Measurements from ENCODE around the gene CARD6.
"Not testable (repeated sequence)": the region's sequence is repeated elsewhere in the genome, so short reads cannot be mapped to it uniquely, and the experiment has no call there.

Gene CARD6

GRCh38 chr5:40875958-40876357 is 34.8 kb downstream of the CARD6 start:
- in situ Hi-C loops (cut with MboI; ENCODE audit: low pct_unique_long_range_greater_than_20kb, low sequenced_read_pairs, unreplicated experiment): loop anchor here (25.0 kb wide), 1 partner anchor 1289 kb away; no protein-coding TSS in a partner anchor
- no peak for TF ChIP-seq CTCF (IDR thresholded peaks at IDR 0.05; ENCODE audit: extremely low read depth, insufficient read depth, missing control alignments)
- no peak for DNase-seq (ENCODE audit: low spot score)

DNA sequence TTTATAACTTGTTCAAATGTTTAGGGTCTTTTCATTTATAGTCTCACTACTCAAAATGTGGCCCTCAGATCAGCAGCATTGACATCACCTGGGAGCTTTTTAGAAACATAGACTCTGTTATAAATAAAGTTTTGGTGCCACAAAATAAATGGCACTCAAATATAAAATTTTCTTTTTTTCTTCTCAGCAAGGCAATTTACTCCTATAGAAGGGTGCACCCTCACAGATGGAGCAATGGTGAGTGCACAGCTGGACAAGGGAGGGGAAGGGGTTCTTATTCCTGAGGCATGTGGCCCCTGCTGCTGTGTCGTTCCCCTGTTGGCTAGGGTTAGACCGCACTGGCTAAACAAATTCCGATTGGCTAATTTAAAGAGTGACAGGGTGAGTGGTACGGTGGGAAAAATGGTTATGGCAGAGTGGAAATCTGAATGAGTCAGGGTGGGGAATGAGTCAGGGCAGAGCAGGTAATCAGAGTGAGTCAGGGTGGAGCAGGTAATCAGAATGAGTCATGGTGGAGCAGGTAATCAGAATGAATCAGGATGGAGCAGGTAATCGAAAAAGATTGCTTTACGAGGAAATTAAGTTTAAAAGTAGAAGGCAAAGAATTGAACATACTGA is 36.3 kb downstream of the CARD6 start:
- DNase-seq (ENCODE audit: low spot score): no peak
- no peak for TF ChIP-seq CTCF (IDR thresholded peaks at IDR 0.05; ENCODE audit: extremely low read depth, insufficient read depth, missing control alignments)
- in situ Hi-C loops (cut with MboI; ENCODE audit: low pct_unique_long_range_greater_than_20kb, low sequenced_read_pairs, unreplicated experiment): loop anchor here (25.0 kb wide), 1 partner anchor 1290 kb away; no protein-coding TSS in a partner anchor

DNA sequence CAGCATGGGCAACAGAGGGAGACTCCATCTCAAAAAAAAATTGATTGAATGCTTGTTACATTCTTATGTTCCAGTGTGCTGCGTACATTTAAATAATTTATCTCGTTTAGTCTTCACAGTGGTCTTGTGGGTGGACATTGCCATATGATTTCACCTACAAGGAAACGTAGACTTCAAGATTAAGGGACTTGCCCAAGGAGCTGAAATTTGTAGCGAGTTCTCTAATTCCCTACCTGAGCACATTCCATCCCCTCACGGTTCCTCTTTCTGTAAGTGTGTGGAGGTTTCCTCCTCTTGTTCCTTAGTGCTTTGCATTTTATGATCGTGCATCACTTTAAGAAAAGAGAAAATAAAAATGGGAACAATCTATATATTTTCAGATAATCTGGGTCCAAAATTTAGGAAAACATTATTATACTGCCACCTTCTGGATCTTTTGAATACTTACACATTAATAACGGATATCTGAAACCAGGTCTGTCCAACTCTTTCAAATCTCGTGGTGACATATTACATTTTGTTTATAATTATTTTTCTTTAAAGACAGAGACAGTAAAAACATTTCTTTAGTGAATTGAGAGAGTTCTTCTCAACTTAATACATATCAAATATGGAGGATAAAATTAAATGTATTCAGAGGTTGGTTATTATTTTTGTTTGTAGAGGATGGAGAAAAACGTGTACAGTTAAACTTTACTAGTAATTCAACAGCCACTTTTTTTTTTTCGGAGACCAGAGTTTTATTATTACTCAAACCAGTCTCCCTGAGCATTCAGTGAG is 38.2 kb downstream of the CARD6 start:
- TF ChIP-seq CTCF (IDR thresholded peaks at IDR 0.05; ENCODE audit: extremely low read depth, insufficient read depth, missing control alignments): peak; percentile 39
- peak; percentile 32 for DNase-seq (ENCODE audit: low spot score)
- in situ Hi-C loops (cut with MboI; ENCODE audit: low pct_unique_long_range_greater_than_20kb, low sequenced_read_pairs, unreplicated experiment): loop anchor here (25.0 kb wide), 1 partner anchor 1292 kb away; no protein-coding TSS in a partner anchor

DNA sequence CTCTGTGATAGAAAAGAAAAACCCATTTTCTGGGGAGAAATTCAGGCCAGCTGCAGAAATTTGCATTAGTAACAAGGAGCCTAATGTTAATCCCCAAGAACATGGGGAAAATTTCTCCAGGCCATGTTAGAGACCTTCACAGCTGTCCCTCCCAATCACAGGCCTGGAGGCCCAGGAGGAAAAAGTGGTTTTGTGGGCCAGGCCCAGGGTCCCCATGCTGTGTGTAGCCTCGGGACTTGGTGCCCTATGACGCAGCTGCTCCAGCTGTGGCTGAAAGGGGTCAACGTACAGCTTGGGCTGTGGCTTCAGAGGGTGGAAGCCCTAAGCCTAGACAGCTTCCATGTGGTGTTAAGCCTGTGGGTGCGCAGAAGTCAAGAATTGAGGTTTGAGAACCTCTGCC is 41.1 kb downstream of the CARD6 start:
- DNase-seq (ENCODE audit: low spot score): no peak
- no peak for TF ChIP-seq CTCF (IDR thresholded peaks at IDR 0.05; ENCODE audit: extremely low read depth, insufficient read depth, missing control alignments)
- in situ Hi-C loops (cut with MboI; ENCODE audit: low pct_unique_long_range_greater_than_20kb, low sequenced_read_pairs, unreplicated experiment): loop anchor here (25.0 kb wide), 1 partner anchor 1295 kb away; no protein-coding TSS in a partner anchor

GRCh38 chr5:40883051-40883450 is 41.9 kb downstream of the CARD6 start:
- DNase-seq (ENCODE audit: low spot score): not testable (repeated sequence)
- in situ Hi-C loops (cut with MboI; ENCODE audit: low pct_unique_long_range_greater_than_20kb, low sequenced_read_pairs, unreplicated experiment): loop anchor here (25.0 kb wide), 1 partner anchor 1296 kb away; no protein-coding TSS in a partner anchor

- DNase-seq (ENCODE audit: low spot score): not testable (repeated sequence)
- in situ Hi-C loops (cut with MboI; ENCODE audit: low pct_unique_long_range_greater_than_20kb, low sequenced_read_pairs, unreplicated experiment): loop anchor here (25.0 kb wide), 1 partner anchor 1308 kb away; no protein-coding TSS in a partner anchor
These were observed 54.6 kb downstream of the CARD6 start for GRCh38 chr5:40895440-40896425.

Data from GM13977 (cell line).